Measurements from ENCODE around the gene EPHB2. TPM values are rescaled to one million over a fixed set of nuclear protein-coding genes. Genes with fewer than 3 reads are reported as not detected.

The EPHB2 gene
- total and polyA plus RNA-seq, 2 donors (not counting 3 experiments of a cell fraction or from before 2014, with no cell fraction given), result 50.8 to 69.1 TPM

- intact Hi-C loops (cut with micrococcal nuclease) (no loop called here), dilution Hi-C loops (cut with MboI; ENCODE audit: extremely low pct_ligation_motif_present, low sequenced_read_pairs) (no loop called here)
- Histone ChIP-seq H3K9ac (replicated peaks; ENCODE audit: extremely low read depth, insufficient read depth, low read length) (no peak overlapping the region), H3K4me3 (replicated peaks in 1 of 3; ENCODE audit: insufficient read depth in 1 of 3, low read depth in 1 of 3, low read length in 3 of 3) (no peak overlapping the region), H4K20me1 (replicated peaks; ENCODE audit: control insufficient read depth, extremely low read depth, insufficient read depth, low read length) (no peaks in the 10 kb centered on the region), H3K4me1 (ENCODE audit: control insufficient read depth, extremely low read depth, insufficient read depth, low read length) (no peaks in the 10 kb centered on the region), H3K27me3 (ENCODE audit: control insufficient read depth in 2 of 2, insufficient read depth in 2 of 2, low read length in 2 of 2) (no peaks in the 10 kb centered on the region), H2AFZ (ENCODE audit: low read depth, low read length) (no peak overlapping the region), H3K9me3 (replicated peaks; ENCODE audit: control insufficient read depth, insufficient read depth, low read length) (no peaks in the 10 kb centered on the region), H3K9me1 (replicated peaks; ENCODE audit: control insufficient read depth, extremely low read depth, insufficient read depth, low read length) (no peaks in the 10 kb centered on the region), H3K27ac (ENCODE audit: insufficient read depth, low read depth, low read length) (no peak overlapping the region), H3K36me3 (ENCODE audit: control insufficient read depth in 2 of 2, extremely low read depth in 1 of 2, insufficient read depth in 2 of 2, low read length in 2 of 2) (no peaks in the 10 kb centered on the region), H3K4me2 (ENCODE audit: insufficient read depth, low read length) (no peak overlapping the region), H3K79me2 (ENCODE audit: control insufficient read depth, insufficient read depth, low read length) (no peaks in the 10 kb centered on the region)
- TF ChIP-seq POLR2AphosphoS5 (IDR thresholded peaks at IDR 0.05; ENCODE audit: insufficient read depth, low read depth, low read length), result no peak
- TF ChIP-seq CTCF (IDR thresholded peaks at IDR 0.05; ENCODE audit: extremely low read depth in 1 of 2, insufficient read depth in 1 of 2, low read depth in 1 of 2, low read length in 2 of 2), result no peak
- no peak for TF ChIP-seq EZH2 (IDR thresholded peaks at IDR 0.05; ENCODE audit: borderline replicate concordance, low read depth, low read length, severe bottlenecking)
- TF ChIP-seq JUN (IDR thresholded peaks at IDR 0.05; ENCODE audit: borderline replicate concordance, insufficient read depth, insufficient read length, low read depth), result no peak
- no peak for TF ChIP-seq MAX (IDR thresholded peaks at IDR 0.05; ENCODE audit: insufficient read depth, insufficient read length)
- TF ChIP-seq GATA2 (IDR thresholded peaks at IDR 0.05; ENCODE audit: insufficient read depth, insufficient read length, low read depth, low read length), result no peak
- no peak for TF ChIP-seq FOS (IDR thresholded peaks at IDR 0.05; ENCODE audit: borderline replicate concordance, insufficient read depth, low read length)
- TF ChIP-seq MYC (IDR thresholded peaks at IDR 0.05; ENCODE audit: low read depth, low read length), result no peak
- TF ChIP-seq POLR2A (IDR thresholded peaks at IDR 0.05; ENCODE audit: low read depth, low read length), result no peak
- ChIA-PET POLR2A (no interaction called here), CTCF (interaction anchor here (1.1 to 1.5 kb wide), 2 partner anchors 14 to 102 kb away, joined by 3 to 5 read pairs; no protein-coding TSS in a partner anchor)
- DNase-seq (ENCODE audit: low read depth, low spot score) (no peak), FAIRE-seq (no peak)
- BruUV-seq (replicated peaks), result no TSS peak
Observed at GRCh38 chr1:22806584-22806983, 95.9 kb downstream of the EPHB2 start.
